Measurements from ENCODE around the gene RPTOR.

DNA sequence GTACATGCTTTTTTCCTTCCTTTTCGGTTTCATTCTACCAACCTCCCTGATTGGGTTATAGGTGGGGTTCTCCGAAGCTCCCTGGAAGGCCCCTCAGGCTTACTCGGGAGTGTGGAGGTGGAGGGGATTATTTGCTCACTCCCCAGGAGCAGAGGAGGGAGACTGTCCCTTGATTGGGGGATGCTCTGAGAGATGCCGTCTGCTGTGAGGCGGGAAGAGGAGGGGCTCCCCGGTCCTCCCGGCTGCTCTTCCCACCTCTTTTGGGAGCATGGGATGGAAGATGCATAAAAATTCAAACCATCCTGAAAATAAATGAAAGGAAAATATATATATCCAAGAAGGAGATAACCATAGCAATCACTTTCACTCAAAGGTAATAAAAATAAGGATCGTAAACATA lies 16.1 kb upstream of the RPTOR start:
- TF ChIP-seq CTCF (IDR thresholded peaks at IDR 0.05) (no peak), POLR2A (IDR thresholded peaks at IDR 0.05) (no peak)
